ENCODE results near the gene MYMX. TPM values are rescaled to one million over a fixed set of nuclear protein-coding genes. Genes with fewer than 3 reads are reported as not detected.

The MYMX gene
- total RNA-seq, 1 donor from 2014 or later: not detected

DNA sequence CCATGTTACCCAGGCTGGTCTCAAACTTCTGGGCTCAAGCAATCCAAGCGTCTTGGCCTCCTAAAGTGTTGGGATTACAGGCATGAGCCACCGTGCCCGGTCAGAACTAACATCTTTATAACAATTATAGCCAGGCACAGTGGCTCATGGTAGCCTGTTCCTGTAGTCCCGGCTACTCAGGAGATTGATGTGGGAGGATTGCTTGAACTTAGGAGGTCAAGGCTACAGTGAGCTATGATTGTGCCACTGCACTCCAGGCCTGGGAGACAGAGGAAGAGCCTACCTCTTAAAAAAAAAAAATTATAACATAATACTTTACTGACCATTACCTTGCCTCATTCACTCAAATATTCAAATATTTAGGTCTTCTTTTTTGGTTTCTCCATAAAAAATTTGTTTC, 16.8 kb upstream of the MYMX start:
- Histone ChIP-seq H3K27me3 (ENCODE audit: control insufficient read depth, insufficient read depth, low read length) (no peaks in the 10 kb centered on the region), H3K36me3 (ENCODE audit: control insufficient read depth, insufficient read depth, low read length) (no peaks in the 10 kb centered on the region), H3K4me3 (ENCODE audit: low read depth, low read length) (no peak overlapping the region)
- TF ChIP-seq, protein P1, sequence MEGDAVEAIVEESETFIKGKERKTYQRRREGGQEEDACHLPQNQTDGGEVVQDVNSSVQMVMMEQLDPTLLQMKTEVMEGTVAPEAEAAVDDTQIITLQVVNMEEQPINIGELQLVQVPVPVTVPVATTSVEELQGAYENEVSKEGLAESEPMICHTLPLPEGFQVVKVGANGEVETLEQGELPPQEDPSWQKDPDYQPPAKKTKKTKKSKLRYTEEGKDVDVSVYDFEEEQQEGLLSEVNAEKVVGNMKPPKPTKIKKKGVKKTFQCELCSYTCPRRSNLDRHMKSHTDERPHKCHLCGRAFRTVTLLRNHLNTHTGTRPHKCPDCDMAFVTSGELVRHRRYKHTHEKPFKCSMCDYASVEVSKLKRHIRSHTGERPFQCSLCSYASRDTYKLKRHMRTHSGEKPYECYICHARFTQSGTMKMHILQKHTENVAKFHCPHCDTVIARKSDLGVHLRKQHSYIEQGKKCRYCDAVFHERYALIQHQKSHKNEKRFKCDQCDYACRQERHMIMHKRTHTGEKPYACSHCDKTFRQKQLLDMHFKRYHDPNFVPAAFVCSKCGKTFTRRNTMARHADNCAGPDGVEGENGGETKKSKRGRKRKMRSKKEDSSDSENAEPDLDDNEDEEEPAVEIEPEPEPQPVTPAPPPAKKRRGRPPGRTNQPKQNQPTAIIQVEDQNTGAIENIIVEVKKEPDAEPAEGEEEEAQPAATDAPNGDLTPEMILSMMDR (IDR thresholded peaks at IDR 0.05; ENCODE audit: insufficient read depth, low read length, severe bottlenecking): no peak
- no peak for DNase-seq (ENCODE audit: low read depth)
- no peak for FAIRE-seq

DNA sequence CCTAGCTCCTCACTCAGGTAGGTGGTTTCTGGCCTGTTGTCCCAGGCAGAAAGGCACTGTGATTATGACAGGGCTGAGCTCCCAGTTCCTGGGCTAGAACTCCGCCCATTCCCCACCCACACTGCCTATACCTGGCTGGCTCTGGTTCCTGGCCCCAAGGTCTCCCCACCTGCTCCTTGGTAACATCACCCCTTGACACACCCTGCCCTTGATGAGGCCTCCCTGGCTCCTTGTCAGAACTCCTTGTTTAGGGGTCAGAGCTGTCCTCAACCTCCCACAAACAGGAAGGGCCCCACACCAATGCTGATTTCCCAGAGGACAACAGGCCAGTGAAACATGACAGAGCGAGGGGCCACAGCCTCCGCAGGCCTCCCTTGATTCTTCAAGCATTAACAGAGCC, 15.5 kb upstream of the MYMX start:
- Histone ChIP-seq H3K36me3 (ENCODE audit: control insufficient read depth, insufficient read depth, low read length) (no peaks in the 10 kb centered on the region), H3K4me3 (ENCODE audit: low read depth, low read length) (no peak overlapping the region), H3K27me3 (ENCODE audit: control insufficient read depth, insufficient read depth, low read length) (no peaks in the 10 kb centered on the region)
- no peak for FAIRE-seq
- TF ChIP-seq, protein P1 (IDR thresholded peaks at IDR 0.05; ENCODE audit: insufficient read depth, low read length, severe bottlenecking): no peak
- peak; percentile 62 for DNase-seq (ENCODE audit: low read depth)

- Histone ChIP-seq H3K27me3 (ENCODE audit: control insufficient read depth, insufficient read depth, low read length) (no peaks in the 10 kb centered on the region), H3K4me3 (ENCODE audit: low read depth, low read length) (no peak overlapping the region), H3K36me3 (ENCODE audit: control insufficient read depth, insufficient read depth, low read length) (no peaks in the 10 kb centered on the region)
- DNase-seq (ENCODE audit: low read depth): peak; percentile 86
- TF ChIP-seq, protein P1 (IDR thresholded peaks at IDR 0.05; ENCODE audit: insufficient read depth, low read length, severe bottlenecking): no peak
- peak; percentile 60 for FAIRE-seq
Observed at GRCh38 chr6:44201638-44202303, 15.0 kb upstream of the MYMX start.

GRCh38 chr6:44202332-44202971, 14.3 kb upstream of the MYMX start:
- H3K4me3 ChIP-seq (ENCODE audit: low read depth, low read length): no peak overlapping the region
- DNase-seq (ENCODE audit: low read depth): no peak
- H3K36me3 ChIP-seq (ENCODE audit: control insufficient read depth, insufficient read depth, low read length): no peaks in the 10 kb centered on the region
- H3K27me3 ChIP-seq (ENCODE audit: control insufficient read depth, insufficient read depth, low read length): no peaks in the 10 kb centered on the region
- no peak for FAIRE-seq
- TF ChIP-seq, protein P1 (IDR thresholded peaks at IDR 0.05; ENCODE audit: insufficient read depth, low read length, severe bottlenecking): no peak

- FAIRE-seq: no peak
- DNase-seq (ENCODE audit: low read depth): no peak
Observed at GRCh38 chr6:44202972-44203750, 13.6 kb upstream of the MYMX start.

More at GRCh38 chr6:44202972-44203750, 13.6 kb upstream of the MYMX start:
- TF ChIP-seq, protein P1 (IDR thresholded peaks at IDR 0.05; ENCODE audit: insufficient read depth, low read length, severe bottlenecking): no peak
- Histone ChIP-seq H3K36me3 (ENCODE audit: control insufficient read depth, insufficient read depth, low read length) (no peaks in the 10 kb centered on the region), H3K27me3 (ENCODE audit: control insufficient read depth, insufficient read depth, low read length) (no peaks in the 10 kb centered on the region), H3K4me3 (ENCODE audit: low read depth, low read length) (no peak overlapping the region)

All from bronchial epithelial cell (primary cell).